K562 (cell line): ENCODE data around the gene ANXA3. TPM values are rescaled to one million over a fixed set of nuclear protein-coding genes. Genes with fewer than 3 reads are reported as not detected.

Source experiments
- ATAC-seq: fragments of 200-7000 bp; cut with Tn5 transposase; 3 replicates; pipeline ENCODE4 v1.9.1; 2020; ENCODE audit warnings: moderate library complexity
- BruUV-seq: library from RNA; stranded (reverse); fragments of 400-500 nt; replicated peaks from 2 replicates; lab custom pipeline; 2021; lab: Mats Ljungman, UMichigan
- CTCF ChIA-PET: fragments of 300-600 bp; formaldehyde crosslinking; extraction: SDS; loops from one replicate; lab custom pipeline; 2021; ENCODE audit warnings: low intra/inter-chr PET ratio; lab: Yijun Ruan, JAX
- POLR2A ChIA-PET: fragments of 300-600, 350-650 bp; sonication (Branson Sonifier 250); formaldehyde crosslinking; extraction: SDS; loops from one replicate; lab custom pipeline; 2021; ENCODE audit warnings: antibody characterized with exemption, inconsistent platforms; lab: Yijun Ruan, JAX
- DNase-seq, 4 experiments: peaks; one replicate each; pipeline versions ENCODE4 v3.0.0 to v3.0.0-alpha.2; 2011 to 2018; ENCODE audit warnings: low spot score in 3 of 4, mixed read lengths in 3 of 4; ENCODE audit errors: extremely low read depth in 1 of 4
- FAIRE-seq: peaks from 2 replicates; lab custom pipeline; 2011; peaks lifted over from hg19 to GRCh38; lab: Jason Lieb, UNC
- H2AFZ ChIP-seq: 2 replicates; pipeline ENCODE4 v1.6.0; 2011; ENCODE audit warnings: low read depth, low read length, control low read depth, inconsistent platforms
- H3K27ac ChIP-seq: fragments of 200-600 bp; 3 replicates; pipeline ENCODE4 v1.8.0; 2011; ENCODE audit warnings: low read depth, mild to moderate bottlenecking, control low read depth, inconsistent platforms, low read length, moderate library complexity, mixed read lengths; ENCODE audit errors: extremely low read depth
- H3K27me3 ChIP-seq, 2 experiments: fragments of 300-600 bp in 1 of 2; 2 replicates in 1 of 2; 3 replicates in 1 of 2; pipeline versions ENCODE4 v1.6.0 to v1.8.0; 2011; ENCODE audit warnings: inconsistent platforms in 2 of 2, low read length in 2 of 2, mild to moderate bottlenecking in 1 of 2, mixed read lengths in 1 of 2, moderate library complexity in 1 of 2; ENCODE audit not compliant: control insufficient read depth in 2 of 2, insufficient read depth in 2 of 2
- H3K36me3 ChIP-seq: fragments of 300-600 bp; 3 replicates; pipeline ENCODE4 v1.8.0; 2011; ENCODE audit warnings: mild to moderate bottlenecking, low read length, inconsistent platforms; ENCODE audit not compliant: control insufficient read depth, insufficient read depth
- H3K4me1 ChIP-seq, 2 experiments: fragments of 200-600 bp in 1 of 2; replicated peaks in 1 of 2; 2 replicates in 1 of 2; 3 replicates in 1 of 2; pipeline versions ENCODE4 v1.5.1 to v1.8.0; 2011; ENCODE audit warnings: inconsistent platforms in 2 of 2, low read length in 2 of 2, mild to moderate bottlenecking in 1 of 2, mixed read lengths in 1 of 2, moderate library complexity in 1 of 2; ENCODE audit not compliant: control insufficient read depth in 2 of 2, insufficient read depth in 2 of 2
- H3K4me2 ChIP-seq: 2 replicates; pipeline ENCODE4 v1.6.1; 2011; ENCODE audit warnings: low read length, control low read depth, inconsistent platforms, mixed read lengths; ENCODE audit not compliant: insufficient read depth
- H3K4me3 ChIP-seq: fragments of 200-600 bp; sonication (generic), shearing (Covaris generic); 2 replicates; pipeline ENCODE4 v1.5.1; 2016; ENCODE audit warnings: control low read depth, inconsistent platforms
- H3K79me2 ChIP-seq: fragments of 200-600 bp; 3 replicates; pipeline ENCODE4 v1.8.0; 2011; ENCODE audit warnings: low read length, inconsistent platforms; ENCODE audit not compliant: control insufficient read depth, insufficient read depth
- H3K9ac ChIP-seq, 2 experiments: 2 replicates each; pipeline versions ENCODE4 v1.6.0 to v1.6.1; 2011; ENCODE audit warnings: low read depth in 2 of 2, low read length in 2 of 2, control low read depth in 1 of 2, inconsistent platforms in 1 of 2, mild to moderate bottlenecking in 1 of 2, mixed read lengths in 1 of 2; ENCODE audit not compliant: insufficient read depth in 1 of 2
- H3K9me1 ChIP-seq: one replicate; pipeline ENCODE4 v1.6.0; 2011; ENCODE audit warnings: inconsistent platforms, mild to moderate bottlenecking, low read length, moderate library complexity; ENCODE audit not compliant: control insufficient read depth, insufficient read depth
- H3K9me3 ChIP-seq: replicated peaks from 2 replicates; pipeline ENCODE4 v1.5.1; 2011; ENCODE audit warnings: low read depth, low read length, inconsistent platforms; ENCODE audit not compliant: control insufficient read depth, insufficient read depth
- H4K20me1 ChIP-seq: replicated peaks from 2 replicates; pipeline ENCODE4 v1.6.1; 2011; ENCODE audit warnings: low read length, inconsistent platforms, mixed read lengths; ENCODE audit not compliant: control insufficient read depth, insufficient read depth
- FOXK2 ChIP-seq, 2 experiments: fragments of 450-650 bp; IDR thresholded peaks in 1 of 2; conservative IDR thresholded peaks in 1 of 2; 2 replicates each; pipeline ENCODE4 v1.6.1; 2016; ENCODE audit warnings: low read depth in 2 of 2, mild to moderate bottlenecking in 1 of 2
- MYC ChIP-seq, 2 experiments: fragments of 250-450 bp in 1 of 2; sonication (Bioruptor Pico) in 1 of 2; IDR thresholded peaks; 2 replicates each; pipeline versions ENCODE4 v1.5.1 to v1.6.1; 2012 to 2021; ENCODE audit warnings: low read depth in 2 of 2, borderline replicate concordance in 1 of 2, improper control_type of control experiment in 1 of 2, low read length in 1 of 2, mild to moderate bottlenecking in 1 of 2, moderate library complexity in 1 of 2
- NFIX ChIP-seq: fragments of 250-450 bp; sonication (Bioruptor Pico); IDR thresholded peaks from 2 replicates; pipeline ENCODE4 v1.4.0; 2020; ENCODE audit warnings: low read depth, mild to moderate bottlenecking, moderate library complexity
- XRCC4 ChIP-seq: IDR thresholded peaks from one replicate; pipeline ENCODE4 v1.6.1; 2011; ENCODE audit not compliant: insufficient read depth, insufficient read length; ENCODE audit errors: extremely low read depth
- WGBS: fragments of 100-300 bp; shearing (Covaris generic); methylation state at CpG from one replicate; pipeline ENCODE4 v1.1.6; 2016; ENCODE audit warnings: low coverage, mixed read lengths; ENCODE audit not compliant: insufficient coverage; ENCODE audit errors: missing lambda C conversion rate; 5-methylcytosine and 5-hydroxymethylcytosine counted together
- in situ Hi-C: fragments of 300-500 bp; cut with MboI; formaldehyde crosslinking; loops from 4 replicates; pipeline ENCODE4 v1.15.0; 2018; ENCODE audit warnings: inconsistent platforms, mixed read lengths
- intact Hi-C: fragments of 100-400 bp; cut with micrococcal nuclease; formaldehyde crosslinking; loops from 2 replicates; pipeline ENCODE4 v1.14.2; 2022
- polyA plus RNA-seq, 8 experiments: library from polyadenylated mRNA; depleted of rRNA in 4 of 8; stranded (reverse) in 5 of 8; unstranded in 3 of 8; fragments of >200 nt; fragmentation: Nextera tagmentation in 2 of 8; fragmentation: Illumina TruSeq in 1 of 8; extraction: Ambion mirVana in 2 of 8; extraction: Trizol in 1 of 8; gene quantifications; 2 replicates each; pipeline versions ENCODE4 v1.2.1 to v1.2.3, GENCODE V29; 2011 to 2014; ENCODE audit warnings: inconsistent platforms in 1 of 8, missing spikeins in 1 of 8
- total RNA-seq, 7 experiments: library from RNA; depleted of rRNA in 6 of 7; stranded (reverse); fragments of >200 nt in 6 of 7; fragmentation: Illumina TruSeq in 2 of 7; extraction: Trizol in 2 of 7; gene quantifications; 2 replicates each; pipeline versions ENCODE4 v1.2.1 to v1.2.3, GENCODE V29; 2011 to 2021; ENCODE audit warnings: low replicate concordance in 1 of 7

Gene ANXA3
- total and polyA plus RNA-seq, 9 of the 15 experiments (the other 6 are each of a cell fraction or from before 2014, with no cell fraction given), result 6.3 to 15.5 (median 9.8) TPM

DNA sequence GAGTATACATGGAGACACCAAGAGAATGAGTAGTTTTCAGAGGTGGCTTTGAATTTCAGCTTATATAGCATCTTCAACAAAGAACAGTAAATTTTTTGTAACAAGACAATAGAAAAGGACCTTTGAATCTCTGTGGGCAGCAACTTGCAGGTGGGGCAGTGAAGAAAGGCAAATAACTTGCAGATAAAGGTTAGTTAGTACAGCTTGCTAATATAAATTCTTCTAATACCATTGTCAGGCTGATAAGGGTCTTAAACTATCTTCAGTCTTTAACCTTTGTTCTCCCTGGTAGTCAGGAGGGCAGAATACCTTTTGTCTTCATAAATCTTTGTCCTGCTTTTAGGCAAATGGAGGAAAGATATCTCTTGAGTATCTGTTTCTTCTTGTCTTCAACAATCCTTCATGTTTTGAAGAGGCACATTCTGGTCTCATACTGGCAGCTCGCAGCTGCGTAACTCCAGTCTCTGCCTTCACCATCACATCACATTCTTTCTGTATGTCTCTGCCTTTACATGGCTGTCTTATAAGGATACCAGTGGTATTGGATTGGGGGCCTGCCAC lies 16.0 kb downstream of the ANXA3 start:
- TF ChIP-seq MYC (IDR thresholded peaks at IDR 0.05; ENCODE audit: low read depth, low read length), result no peak
- no peak for TF ChIP-seq MYC (CRISPR knock-in tag; IDR thresholded peaks at IDR 0.05; ENCODE audit: borderline replicate concordance, low read depth)
- TF ChIP-seq NFIX (CRISPR knock-in tag), result no peak
- no peak for TF ChIP-seq XRCC4
- no peak for TF ChIP-seq FOXK2 (conservative IDR thresholded peaks at IDR 0.05 in 1 of 2, IDR thresholded peaks at IDR 0.05 in 1 of 2; ENCODE audit: low read depth in 2 of 2)
- no peak overlapping the region for H3K4me3 ChIP-seq
- H3K36me3 ChIP-seq, result no peaks in the 10 kb centered on the region
- DNase-seq (no peak), FAIRE-seq (no peak), ATAC-seq (no peak)
- no peak overlapping the region for H3K27ac ChIP-seq
- no peak overlapping the region for H2AFZ ChIP-seq
- no TSS peak for BruUV-seq
- WGBS, result 100% methylated on average over 2 of the region's 2 CpGs
- H3K27me3 ChIP-seq, result no peaks in the 10 kb centered on the region
- H3K4me1 ChIP-seq, result peaks cover 0 to 4% of the 10 kb centered on the region in 2 experiments; a peak in 2 of 5 replicates
- no peaks in the 10 kb centered on the region for H4K20me1 ChIP-seq
- intact Hi-C loops (no loop called here), in situ Hi-C loops (no loop called here)
- H3K9me3 ChIP-seq, result no peaks in the 10 kb centered on the region
- ChIA-PET CTCF (no interaction called here), POLR2A (no interaction called here)
- H3K4me2 ChIP-seq, result no peak overlapping the region
- no peaks in the 10 kb centered on the region for H3K79me2 ChIP-seq
- no peak overlapping the region for H3K9ac ChIP-seq
- H3K9me1 ChIP-seq, result no peaks in the 10 kb centered on the region
